Adrenal gland (tissue), 12 donors: ENCODE data around the gene PLAC1. TPM values are rescaled to one million over a fixed set of nuclear protein-coding genes. Genes with fewer than 3 reads are reported as not detected.
A peak's percentile ranks its signal among the peaks of the same experiment; 100 is the strongest.

Source experiments
- DNase-seq, 7 donors: peaks; one replicate each; pipeline ENCODE4 v3.0.0-alpha.2; 2019 to 2020
- H3K27ac ChIP-seq, 5 donors: fragments of 200-600 bp; sonication (generic) in 4 of 5; 1 replicate in 3 of 5; 2 replicates in 2 of 5; pipeline versions ENCODE4 v1.5.1 to v1.8.0; 2016 to 2020; ENCODE audit warnings: mild to moderate bottlenecking in 1 of 5
- H3K27me3 ChIP-seq: fragments of 200-600 bp; 2 replicates; pipeline ENCODE4 v1.8.0; 2021
- H3K36me3 ChIP-seq, 2 donors: fragments of 200-600 bp; replicated peaks in 1 of 2; 1 replicate in 1 of 2; 2 replicates in 1 of 2; pipeline versions ENCODE4 v1.5.1 to v1.8.0; 2018 to 2022
- H3K4me1 ChIP-seq, 2 donors: fragments of 200-600 bp; replicated peaks in 1 of 2; 1 replicate in 1 of 2; 2 replicates in 1 of 2; pipeline versions ENCODE4 v1.5.1 to v1.8.0; 2018 to 2021
- H3K4me3 ChIP-seq, 4 donors: fragments of 200-600 bp; sonication (generic) in 3 of 4; one replicate each; pipeline ENCODE4 v1.5.1; 2016 to 2018
- H3K9me3 ChIP-seq, 3 donors: fragments of 200-600 bp; sonication (generic) in 1 of 3; replicated peaks in 1 of 3; 1 replicate in 2 of 3; 2 replicates in 1 of 3; pipeline versions ENCODE4 v1.5.1 to v1.8.0; 2016 to 2021
- CTCF ChIP-seq, 6 experiments: fragments of 450-650 bp in 4 of 6; fragments of 200-600 bp in 2 of 6; sonication (generic) in 1 of 6; IDR thresholded peaks; 1 replicate in 5 of 6; 2 replicates in 1 of 6; pipeline versions ENCODE4 v1.5.1 to v1.8.0; 2016 to 2021; ENCODE audit warnings: antibody characterized with exemption in 6 of 6, mild to moderate bottlenecking in 2 of 6, moderate library complexity in 1 of 6
- POLR2A ChIP-seq, 2 donors: fragments of 450-650 bp; IDR thresholded peaks; one replicate each; pipeline ENCODE4 v1.6.1; 2017; ENCODE audit warnings: antibody characterized with exemption in 2 of 2, mild to moderate bottlenecking in 2 of 2, moderate library complexity in 1 of 2
- WGBS, 4 donors: extraction: QIAGEN DNeasy Blood & Tissue Kit in 2 of 4; methylation state at CpG; one replicate each; pipeline versions ENCODE4 v1.1.5 to v1.1.7; 2013 to 2017; 5-methylcytosine and 5-hydroxymethylcytosine counted together
- intact Hi-C, 2 donors: fragments of 100-400 bp; cut with DNase I; formaldehyde crosslinking; loops; one replicate each; pipeline versions ENCODE4 v1.14.1 to v1.15.0; 2022 to 2023
- polyA plus RNA-seq, 3 donors: library from polyadenylated mRNA; stranded (reverse); fragments of 200-250 nt in 2 of 3; fragments of 350-450 nt in 1 of 3; fragmentation: Illumina TruSeq in 1 of 3; extraction: RNeasy Lipid Tissue Mini Kit (QIAGEN cat#74804) in 1 of 3; gene quantifications; one replicate each; pipeline ENCODE4 v1.2.3, GENCODE V29; 2013 to 2014
- total RNA-seq, 9 donors: library from RNA; depleted of rRNA in 4 of 9; stranded (reverse); fragments of >200 nt in 4 of 9; fragments of 120-200 nt in 1 of 9; fragmentation: NEBNext Ultra II Directional in 1 of 9; extraction: Animal tissue kit (Norgen Biotek cat#: 25700) in 1 of 9; gene quantifications; one replicate each; pipeline versions ENCODE4 v1.1.0 to v1.2.4, GENCODE V29; 2013 to 2023
- donor health status: healthy with polysubstance abuse.
- donor health status: Bipolar disorder and iron deficiency.
- donor health status: DM: yes; HTN: yes; CAD: no.
- donor health status: DM: no; HTN: no; CAD: no.
- donor health status: DM: no; HTN: no; CAD: no.
- donor health status: DM: yes; HTN: yes; CAD: no.

PLAC1 gene
- total and polyA plus RNA-seq, 12 donors: 58.0 TPM; not detected in 11

DNA sequence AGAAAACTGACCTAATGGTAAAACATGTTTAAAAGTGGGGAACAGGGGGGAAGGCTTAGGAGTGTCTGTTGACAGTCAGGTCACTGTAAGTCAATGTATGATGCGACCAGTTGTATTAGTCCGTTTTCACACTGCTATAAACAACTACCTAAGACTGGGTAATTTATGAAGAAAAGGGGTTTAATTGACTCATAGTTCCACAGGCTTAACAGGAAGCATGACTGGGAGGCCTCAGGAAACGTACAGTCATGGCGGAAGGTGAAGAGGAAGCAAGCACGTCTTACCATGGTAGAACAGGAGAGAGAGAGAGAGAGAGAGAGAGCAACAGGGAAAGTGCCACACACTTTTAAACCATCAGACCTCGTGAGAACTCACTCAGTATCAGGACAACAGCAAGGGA is 13.0 kb upstream of the PLAC1 start:
- intact Hi-C loops: no loop called here
- H3K9me3 ChIP-seq: no peaks in the 10 kb centered on the region
- 64 to 79% (median 72%) methylated on average over 6 of the region's 6 CpGs for WGBS, 4 donors
- H3K27ac ChIP-seq: no peak overlapping the region
- no peaks in the 10 kb centered on the region for H3K4me1 ChIP-seq
- no peak overlapping the region for H3K4me3 ChIP-seq
- no peak for TF ChIP-seq POLR2A (IDR thresholded peaks at IDR 0.05)
- no peak for TF ChIP-seq CTCF (IDR thresholded peaks at IDR 0.05)
- no peak for DNase-seq
- H3K36me3 ChIP-seq: no peaks in the 10 kb centered on the region
- peaks cover 6% of the 10 kb centered on the region for H3K27me3 ChIP-seq

- H3K4me3 ChIP-seq: no peak overlapping the region
- no peaks in the 10 kb centered on the region for H3K4me1 ChIP-seq
- H3K9me3 ChIP-seq: no peaks in the 10 kb centered on the region
- H3K27me3 ChIP-seq: peaks cover 6% of the 10 kb centered on the region
- TF ChIP-seq POLR2A (IDR thresholded peaks at IDR 0.05): no peak
- no peak for TF ChIP-seq CTCF (IDR thresholded peaks at IDR 0.05)
- intact Hi-C loops: no loop called here
- 60 to 89% (median 65%) methylated on average over 1 of the region's 1 CpG for WGBS, 4 donors
- no peak for DNase-seq
- H3K27ac ChIP-seq: no peak overlapping the region
- no peaks in the 10 kb centered on the region for H3K36me3 ChIP-seq
These were observed 12.1 kb upstream of the PLAC1 start for GRCh38 chrX:134670134-134670924.

DNA sequence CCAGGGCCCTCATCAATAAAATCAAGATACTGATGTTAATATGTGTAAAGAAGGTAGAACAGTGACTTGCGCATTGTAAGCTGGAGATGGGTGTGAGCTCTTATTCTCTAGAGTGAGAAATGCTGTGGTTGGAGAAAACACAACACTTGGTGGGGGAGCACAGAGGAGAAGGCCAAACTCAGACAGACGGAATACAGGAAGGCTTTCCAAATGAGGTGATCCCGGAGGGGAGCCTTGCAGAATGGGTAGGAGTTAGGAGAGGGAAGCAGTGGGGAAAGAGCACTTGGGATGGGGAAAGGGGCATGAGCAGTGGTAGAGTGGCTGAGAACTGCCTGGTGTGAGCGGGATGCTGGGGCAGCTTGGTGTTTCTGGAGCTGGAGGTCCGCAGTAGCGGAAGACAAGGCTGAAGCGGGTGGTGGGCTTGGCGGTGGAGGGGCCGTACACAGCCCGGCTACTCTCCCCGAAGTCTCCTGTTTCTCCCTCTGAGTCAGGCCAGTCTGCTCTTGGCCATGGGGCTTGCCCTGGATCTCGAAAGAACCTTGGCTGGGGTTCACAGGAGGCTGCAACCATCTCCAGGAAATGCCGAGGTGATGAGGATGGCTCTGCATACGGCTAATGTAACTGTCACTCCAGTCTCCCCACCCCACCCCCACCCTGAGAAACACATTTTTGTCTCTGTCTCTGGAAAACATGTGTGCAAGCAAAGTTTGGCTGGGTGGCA is 11.3 kb upstream of the PLAC1 start:
- peak in 4 of 7 donors; percentile 9 to 17 (median 14) for DNase-seq

More for the DNA sequence above, 11.3 kb upstream of the PLAC1 start:
- 60 to 69% (median 63%) methylated on average over 6 to 14 of the region's 14 CpGs for WGBS, 4 donors
- H3K27ac ChIP-seq: no peak overlapping the region
- no peaks in the 10 kb centered on the region for H3K36me3 ChIP-seq
- TF ChIP-seq POLR2A (IDR thresholded peaks at IDR 0.05): no peak
- TF ChIP-seq CTCF (IDR thresholded peaks at IDR 0.05): no peak
- no peak overlapping the region for H3K4me3 ChIP-seq
- intact Hi-C loops: no loop called here
- no peaks in the 10 kb centered on the region for H3K9me3 ChIP-seq
- peaks cover 6% of the 10 kb centered on the region for H3K27me3 ChIP-seq
- H3K4me1 ChIP-seq: no peaks in the 10 kb centered on the region
